Measurements from ENCODE around the gene DPH1. TPM values are rescaled to one million over a fixed set of nuclear protein-coding genes. Genes with fewer than 3 reads are reported as not detected.

The DPH1 gene
- total RNA-seq, 2 experiments from 2014 or later: 34.7 to 35.3 TPM

DNA sequence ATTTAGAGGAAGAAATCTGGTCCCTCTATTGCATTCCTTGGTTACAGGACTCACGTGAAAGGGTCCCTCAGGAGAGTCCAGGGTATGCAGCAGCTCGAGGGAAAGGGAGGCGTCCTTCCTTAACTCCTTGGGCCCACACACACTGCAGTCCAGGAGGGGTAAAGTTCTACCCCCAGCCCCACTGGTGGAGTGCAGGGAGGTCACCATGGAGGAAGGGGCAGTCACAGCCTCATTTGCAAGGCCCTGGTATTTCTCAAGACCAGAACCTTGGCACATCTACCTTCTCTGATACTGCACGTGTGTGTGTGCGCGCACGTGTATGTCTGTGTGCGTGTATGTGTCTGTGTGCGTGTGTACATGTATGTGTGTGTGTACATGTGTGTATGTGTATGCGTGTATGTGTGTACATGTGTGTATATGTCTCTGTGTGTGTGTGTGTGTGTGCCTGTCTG, 36.0 kb downstream of the DPH1 start:
- no peak overlapping the region for H3K27ac Mint-ChIP-seq
- peaks cover 65% of the 10 kb centered on the region for H3K36me3 Mint-ChIP-seq
- peaks cover 37% of the 10 kb centered on the region for H3K4me1 Mint-ChIP-seq
- no peak for DNase-seq
- H3K4me3 Mint-ChIP-seq: no peak overlapping the region
- no peaks in the 10 kb centered on the region for H3K9me3 Mint-ChIP-seq
- H3K27me3 Mint-ChIP-seq: peaks cover 5% of the 10 kb centered on the region

GRCh38 chr17:2067048-2067561, 37.2 kb downstream of the DPH1 start:
- no peaks in the 10 kb centered on the region for H3K9me3 Mint-ChIP-seq
- H3K4me1 Mint-ChIP-seq: peaks cover 40% of the 10 kb centered on the region
- peaks cover 5% of the 10 kb centered on the region for H3K27me3 Mint-ChIP-seq
- H3K27ac Mint-ChIP-seq: no peak overlapping the region
- DNase-seq: no peak
- H3K36me3 Mint-ChIP-seq: peaks cover 70% of the 10 kb centered on the region
- H3K4me3 Mint-ChIP-seq: no peak overlapping the region

GRCh38 chr17:2067608-2068024, 37.7 kb downstream of the DPH1 start:
- H3K4me3 Mint-ChIP-seq: no peak overlapping the region
- H3K36me3 Mint-ChIP-seq: peaks cover 70% of the 10 kb centered on the region
- H3K27ac Mint-ChIP-seq: no peak overlapping the region

DNA sequence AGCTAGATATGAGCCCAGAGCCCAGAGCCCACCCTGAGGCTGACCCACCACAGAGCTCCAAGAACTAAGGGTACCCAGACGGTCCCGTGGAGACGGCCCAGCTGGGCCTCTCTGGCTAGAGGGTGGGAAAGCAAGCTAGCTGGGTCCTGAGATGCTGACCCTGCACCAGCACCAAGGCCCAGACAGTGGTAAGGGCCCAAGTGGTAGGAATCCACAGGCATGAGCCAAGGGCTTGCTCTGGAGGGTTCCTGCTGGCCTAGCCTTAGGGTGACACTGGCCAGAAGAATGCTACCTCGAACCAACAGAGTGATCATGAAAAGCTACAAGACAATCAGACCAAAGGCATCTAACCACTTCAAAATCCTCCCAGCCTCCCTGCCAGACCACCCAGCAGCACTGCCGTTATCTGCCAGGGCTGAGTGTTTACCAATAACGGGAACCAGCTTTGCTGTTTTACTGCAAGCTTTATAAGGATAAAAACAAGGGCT, 38.1 kb downstream of the DPH1 start:
- Mint-ChIP-seq H3K27ac (no peak overlapping the region), H3K4me3 (peak overlapping the region; percentile 54), H3K4me1 (peaks cover 42% of the 10 kb centered on the region), H3K27me3 (peaks cover 5% of the 10 kb centered on the region), H3K9me3 (no peaks in the 10 kb centered on the region), H3K36me3 (peaks cover 71% of the 10 kb centered on the region)
- DNase-seq: no peak

More at GRCh38 chr17:2067608-2068024, 37.7 kb downstream of the DPH1 start:
- Mint-ChIP-seq H3K27me3 (peaks cover 5% of the 10 kb centered on the region), H3K9me3 (no peaks in the 10 kb centered on the region), H3K4me1 (peaks cover 40% of the 10 kb centered on the region)
- DNase-seq: no peak

- Mint-ChIP-seq H3K9me3 (no peaks in the 10 kb centered on the region), H3K27ac (peak overlapping the region; percentile 76), H3K36me3 (peaks cover 67% of the 10 kb centered on the region), H3K4me1 (peaks cover 42% of the 10 kb centered on the region), H3K4me3 (peak overlapping the region; percentile 54), H3K27me3 (peaks cover 5% of the 10 kb centered on the region)
- no peak for DNase-seq
These were observed 38.6 kb downstream of the DPH1 start for GRCh38 chr17:2068519-2069051.

DNA sequence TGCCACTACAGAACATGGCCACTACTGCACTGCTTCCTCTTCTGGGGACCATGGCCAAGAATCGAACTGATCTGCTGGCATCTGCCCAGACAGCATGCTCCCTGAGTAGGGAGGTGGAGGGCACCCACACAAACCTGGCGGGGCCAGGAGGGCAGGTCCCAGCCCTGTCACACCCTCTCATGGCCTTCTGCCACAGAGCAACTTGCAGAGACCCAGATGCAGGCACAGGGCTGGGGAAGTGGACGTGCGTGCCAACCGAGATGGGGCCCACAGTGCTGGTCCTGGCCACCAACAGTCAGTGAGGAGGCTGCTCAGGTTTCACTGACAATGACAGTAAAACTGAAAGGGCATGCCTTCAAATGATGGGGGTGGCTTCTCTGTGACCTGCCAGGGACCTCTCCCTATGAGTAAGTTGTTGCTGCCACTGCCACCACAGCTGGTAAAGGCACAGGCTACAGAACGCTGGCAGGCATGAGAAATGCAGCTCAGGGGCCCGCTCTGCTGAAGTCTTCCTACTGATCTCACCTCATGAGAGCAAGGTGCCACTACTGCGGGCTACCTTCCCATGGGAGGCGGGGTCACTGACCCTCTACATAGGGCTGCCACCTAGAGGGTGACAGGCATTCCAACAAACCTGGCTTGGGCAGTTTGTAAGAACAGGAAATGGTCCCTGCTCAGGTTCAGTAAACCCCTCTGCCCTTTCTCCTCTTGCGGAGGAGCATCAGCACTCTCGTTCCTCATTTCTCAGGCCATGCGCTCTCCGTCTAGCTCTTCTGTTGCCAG, 40.5 kb downstream of the DPH1 start:
- Mint-ChIP-seq H3K36me3 (peaks cover 58% of the 10 kb centered on the region), H3K27ac (peak overlapping the region; percentile 80), H3K4me3 (peak overlapping the region; percentile 37), H3K9me3 (no peaks in the 10 kb centered on the region), H3K27me3 (peaks cover 5% of the 10 kb centered on the region), H3K4me1 (peaks cover 41% of the 10 kb centered on the region)
- peak; percentile 77 for DNase-seq

- H3K27ac Mint-ChIP-seq: peak overlapping the region; percentile 63
These were observed 41.1 kb downstream of the DPH1 start for GRCh38 chr17:2071024-2071385.

DNA sequence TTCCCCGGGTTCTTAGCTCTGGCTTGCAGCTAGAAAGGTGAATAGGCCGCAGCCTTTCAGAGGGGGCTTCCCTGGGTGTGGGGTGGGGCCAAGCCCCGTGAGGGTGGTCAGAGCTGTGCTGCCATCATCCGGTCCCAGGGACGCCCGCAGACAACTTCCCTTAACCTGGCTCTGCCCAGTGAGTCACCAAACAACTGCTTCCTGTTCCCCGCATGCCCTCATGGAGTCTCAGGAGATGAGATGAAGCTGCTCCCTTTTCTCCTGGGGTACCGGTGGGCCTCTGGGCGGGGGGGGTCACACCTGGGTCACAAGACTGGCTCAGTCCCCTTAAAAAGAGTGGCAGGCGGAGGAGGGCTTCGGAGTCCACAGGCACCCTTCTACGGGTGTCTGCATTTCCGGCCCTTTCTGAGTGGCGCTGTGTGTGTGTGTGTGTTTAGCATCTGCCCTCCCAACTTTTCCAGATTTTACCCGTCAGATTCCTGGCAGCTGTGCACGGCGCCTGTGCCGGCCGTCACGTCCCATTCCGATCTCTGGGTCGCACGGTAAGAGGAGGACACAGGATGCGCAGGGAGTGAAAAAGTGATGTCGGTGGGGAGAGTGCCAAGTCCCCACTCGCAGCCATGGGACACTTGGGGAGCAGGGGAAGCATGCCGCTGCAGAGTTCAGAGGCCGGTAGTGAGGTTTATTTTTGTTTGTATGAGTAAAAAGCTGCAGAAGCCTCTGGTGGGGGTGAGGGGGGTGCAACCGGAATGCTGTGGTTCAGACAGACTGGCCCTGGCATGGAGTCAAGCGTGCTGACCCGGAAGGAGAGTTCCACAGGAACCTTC, 41.7 kb downstream of the DPH1 start:
- Mint-ChIP-seq H3K27ac (peak overlapping the region; percentile 5), H3K4me1 (peaks cover 43% of the 10 kb centered on the region), H3K36me3 (peaks cover 52% of the 10 kb centered on the region), H3K9me3 (no peaks in the 10 kb centered on the region), H3K27me3 (peaks cover 5% of the 10 kb centered on the region), H3K4me3 (no peak overlapping the region)
- DNase-seq: no peak

More at GRCh38 chr17:2071024-2071385, 41.1 kb downstream of the DPH1 start:
- Mint-ChIP-seq H3K4me1 (peaks cover 43% of the 10 kb centered on the region), H3K4me3 (peak overlapping the region; percentile 30), H3K27me3 (peaks cover 5% of the 10 kb centered on the region), H3K36me3 (peaks cover 56% of the 10 kb centered on the region), H3K9me3 (no peaks in the 10 kb centered on the region)
- no peak for DNase-seq

- peaks cover 57% of the 10 kb centered on the region for H3K36me3 Mint-ChIP-seq
- peaks cover under 1% of the 10 kb centered on the region for H3K27me3 Mint-ChIP-seq
These were observed 45.0 kb downstream of the DPH1 start for GRCh38 chr17:2074919-2075318.

DNA sequence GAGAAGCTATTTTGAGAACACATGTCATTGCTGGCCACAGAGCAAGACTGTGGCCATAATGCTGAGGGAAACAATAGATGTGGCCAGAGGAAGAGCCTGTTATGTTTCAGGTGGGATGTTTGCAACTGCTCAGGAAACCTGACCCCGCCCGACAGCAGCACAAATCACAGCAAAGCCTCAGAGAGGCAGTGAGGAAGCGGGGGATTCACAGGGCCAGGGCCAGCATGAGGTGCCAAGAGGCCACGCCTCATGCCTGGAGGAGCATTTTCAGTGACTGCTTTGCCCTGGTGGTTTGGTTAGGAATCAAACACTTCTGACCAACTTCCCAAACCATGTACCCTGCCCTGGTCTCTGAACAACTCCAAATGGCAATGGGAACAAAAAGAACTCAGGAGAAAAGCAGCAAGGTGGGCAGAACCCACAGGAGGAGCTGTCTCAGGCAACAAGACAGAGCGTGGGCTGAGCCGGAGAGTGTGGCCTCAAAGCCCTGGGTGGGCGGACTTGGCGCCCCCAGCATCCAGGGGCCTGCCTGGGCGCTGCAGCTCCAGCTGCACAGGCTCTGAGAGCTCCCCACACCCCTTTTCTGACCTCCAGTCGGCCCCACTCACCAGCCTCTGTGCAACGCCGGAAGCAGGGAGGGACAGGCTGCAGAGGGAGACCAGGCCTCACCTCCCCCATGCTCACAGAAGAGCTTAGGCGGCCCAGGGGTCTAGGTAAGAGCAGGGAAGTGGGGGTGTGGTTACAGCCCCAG, 45.6 kb downstream of the DPH1 start:
- Mint-ChIP-seq H3K36me3 (peaks cover 53% of the 10 kb centered on the region), H3K27me3 (no peaks in the 10 kb centered on the region), H3K9me3 (no peaks in the 10 kb centered on the region), H3K4me1 (peaks cover 15% of the 10 kb centered on the region), H3K27ac (no peak overlapping the region), H3K4me3 (no peak overlapping the region)
- no peak for DNase-seq

More at GRCh38 chr17:2074919-2075318, 45.0 kb downstream of the DPH1 start:
- Mint-ChIP-seq H3K9me3 (no peaks in the 10 kb centered on the region), H3K4me1 (peaks cover 20% of the 10 kb centered on the region), H3K27ac (no peak overlapping the region), H3K4me3 (no peak overlapping the region)
- no peak for DNase-seq

- Mint-ChIP-seq H3K27me3 (no peaks in the 10 kb centered on the region), H3K36me3 (peaks cover 46% of the 10 kb centered on the region), H3K9me3 (no peaks in the 10 kb centered on the region), H3K4me1 (peaks cover 7% of the 10 kb centered on the region), H3K27ac (no peak overlapping the region), H3K4me3 (no peak overlapping the region)
- DNase-seq: no peak
These were observed 46.4 kb downstream of the DPH1 start for GRCh38 chr17:2076087-2076984.

GRCh38 chr17:2077040-2077439, 47.1 kb downstream of the DPH1 start:
- Mint-ChIP-seq H3K27me3 (no peaks in the 10 kb centered on the region), H3K4me3 (no peak overlapping the region), H3K9me3 (no peaks in the 10 kb centered on the region), H3K27ac (no peak overlapping the region), H3K36me3 (peaks cover 45% of the 10 kb centered on the region), H3K4me1 (peaks cover 9% of the 10 kb centered on the region)
- DNase-seq: no peak

DNA sequence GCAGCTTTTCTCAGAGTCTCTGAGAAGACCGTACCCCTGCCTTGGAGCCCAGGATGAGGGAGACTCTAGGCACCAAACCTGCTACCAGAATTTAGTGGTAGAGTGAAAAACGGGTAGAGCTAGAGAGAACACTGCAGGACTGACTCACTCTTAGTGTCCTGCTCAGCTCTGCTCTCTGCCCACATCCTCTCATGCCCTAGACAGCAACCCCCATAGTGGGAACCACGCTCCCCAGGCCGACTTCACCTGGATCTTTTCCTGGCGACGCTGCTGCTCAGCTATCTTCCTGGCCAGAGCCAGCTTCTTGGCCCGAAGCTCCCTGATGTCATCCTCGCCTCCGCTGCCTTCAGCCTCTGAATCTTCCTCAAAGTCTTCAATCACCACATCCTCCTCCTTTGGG, 51.6 kb downstream of the DPH1 start:
- peaks cover 20% of the 10 kb centered on the region for H3K4me1 Mint-ChIP-seq
- peaks cover 51% of the 10 kb centered on the region for H3K36me3 Mint-ChIP-seq
- H3K9me3 Mint-ChIP-seq: no peaks in the 10 kb centered on the region
- no peak for DNase-seq
- no peaks in the 10 kb centered on the region for H3K27me3 Mint-ChIP-seq
- H3K4me3 Mint-ChIP-seq: no peak overlapping the region
- no peak overlapping the region for H3K27ac Mint-ChIP-seq
